Calu3 (cell line): ENCODE measurements around the gene NCSTN. TPM values are rescaled to one million over a fixed set of nuclear protein-coding genes. Genes with fewer than 3 reads are reported as not detected.

Source experiments
- BruUV-seq: library from RNA; stranded (reverse); fragments of 400-500 nt; replicated peaks from 2 replicates; lab custom pipeline; 2021; lab: Mats Ljungman, UMichigan
- CTCF ChIA-PET: fragments of 300-600 bp; sonication (Branson Sonifier 250); formaldehyde crosslinking; loops from one replicate; lab custom pipeline; 2022; ENCODE audit warnings: antibody characterized with exemption; lab: Charles Lee
- DNase-seq: peaks from one replicate; pipeline ENCODE4 v3.0.0; 2022
- H3K27ac Mint-ChIP-seq: one replicate; pipeline ENCODE4 v1.8.0; 2022; ENCODE audit warnings: mixed read lengths; ENCODE audit not compliant: unreplicated experiment
- H3K27me3 Mint-ChIP-seq: one replicate; pipeline ENCODE4 v1.8.0; 2022; ENCODE audit warnings: mixed read lengths; ENCODE audit not compliant: unreplicated experiment
- H3K36me3 Mint-ChIP-seq: one replicate; pipeline ENCODE4 v1.8.0; 2022; ENCODE audit warnings: mild to moderate bottlenecking, moderate library complexity, mixed read lengths; ENCODE audit not compliant: insufficient read depth, unreplicated experiment
- H3K4me1 Mint-ChIP-seq: one replicate; pipeline ENCODE4 v1.8.0; 2022; ENCODE audit warnings: mild to moderate bottlenecking, low read depth, mixed read lengths; ENCODE audit not compliant: unreplicated experiment
- H3K4me3 Mint-ChIP-seq: one replicate; pipeline ENCODE4 v1.8.0; 2022; ENCODE audit warnings: mild to moderate bottlenecking, low read depth, moderate library complexity, mixed read lengths; ENCODE audit not compliant: unreplicated experiment
- H3K9me3 Mint-ChIP-seq: one replicate; pipeline ENCODE4 v1.8.0; 2022; ENCODE audit warnings: low read depth, mixed read lengths; ENCODE audit not compliant: unreplicated experiment
- CTCF ChIP-seq: fragments of 200-600 bp; IDR thresholded peaks from one replicate; pipeline ENCODE4 v1.8.0; 2022; ENCODE audit warnings: antibody characterized with exemption; ENCODE audit not compliant: unreplicated experiment
- intact Hi-C: fragments of 100-400 bp; cut with micrococcal nuclease; formaldehyde crosslinking; loops from one replicate; pipeline ENCODE4 v1.10.0; 2022; ENCODE audit not compliant: unreplicated experiment
- total RNA-seq: library from RNA; stranded (reverse); gene quantifications from 2 replicates; pipeline ENCODE4 v1.2.3, GENCODE V29; 2022

NCSTN gene
- total RNA-seq, 1 experiment from 2014 or later = 135 TPM

GRCh38 chr1:160330119-160330518 lies 13.1 kb upstream of the NCSTN start:
- Mint-ChIP-seq H3K36me3 (peaks cover 59% of the 10 kb centered on the region), H3K27me3 (no peaks in the 10 kb centered on the region), H3K27ac (no peak overlapping the region), H3K4me1 (no peaks in the 10 kb centered on the region), H3K9me3 (no peaks in the 10 kb centered on the region), H3K4me3 (no peak overlapping the region)
- CTCF ChIA-PET = no interaction called here
- no TSS peak for BruUV-seq
- intact Hi-C loops = loop anchor here (5.0 kb wide), 1 partner anchor 33 kb away; no protein-coding TSS in a partner anchor
- no peak for TF ChIP-seq CTCF
- DNase-seq = no peak

GRCh38 chr1:160332516-160332915 lies 10.7 kb upstream of the NCSTN start:
- no peak for TF ChIP-seq CTCF
- Mint-ChIP-seq H3K4me1 (no peaks in the 10 kb centered on the region), H3K4me3 (no peak overlapping the region), H3K27me3 (no peaks in the 10 kb centered on the region), H3K27ac (no peak overlapping the region), H3K36me3 (peaks cover 58% of the 10 kb centered on the region), H3K9me3 (no peaks in the 10 kb centered on the region)
- BruUV-seq = no TSS peak
- intact Hi-C loops = loop anchor here (5.0 kb wide), 1 partner anchor 35 kb away; no protein-coding TSS in a partner anchor
- CTCF ChIA-PET = interaction anchor here (1.5 kb wide), 1 partner anchor 113 kb away, joined by 3 read pairs; no protein-coding TSS in a partner anchor
- no peak for DNase-seq

GRCh38 chr1:160338580-160338979 lies 4.6 kb upstream of the NCSTN start:
- Mint-ChIP-seq H3K27ac (no peak overlapping the region), H3K9me3 (no peaks in the 10 kb centered on the region), H3K36me3 (peaks cover 70% of the 10 kb centered on the region), H3K27me3 (no peaks in the 10 kb centered on the region), H3K4me1 (peaks cover 15% of the 10 kb centered on the region), H3K4me3 (no peak overlapping the region)
- BruUV-seq = no TSS peak
- CTCF ChIA-PET = no interaction called here
- no peak for TF ChIP-seq CTCF
- DNase-seq = no peak
- intact Hi-C loops = no loop called here

DNA sequence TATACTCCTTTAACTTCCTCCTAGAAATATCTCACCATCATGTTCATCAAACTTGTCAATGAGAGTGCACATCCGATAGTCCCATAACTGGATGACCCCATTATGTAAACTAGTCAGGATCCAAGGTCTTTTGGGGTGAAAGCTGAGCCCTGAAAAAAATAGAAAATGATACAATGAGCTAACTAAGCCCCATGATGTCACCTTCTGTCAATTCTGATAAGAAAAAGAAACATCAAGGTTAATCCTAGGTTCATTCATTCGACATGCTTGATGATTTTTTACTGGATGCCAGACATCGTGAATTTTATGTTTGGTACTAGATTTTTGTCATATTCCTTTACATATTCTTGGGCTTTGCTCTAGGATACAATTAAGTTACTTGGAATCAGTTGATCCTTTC lies 3.0 kb upstream of the NCSTN start:
- Mint-ChIP-seq H3K27me3 (no peaks in the 10 kb centered on the region), H3K4me1 (peaks cover 15% of the 10 kb centered on the region), H3K36me3 (peaks cover 73% of the 10 kb centered on the region), H3K4me3 (no peak overlapping the region), H3K9me3 (no peaks in the 10 kb centered on the region), H3K27ac (no peak overlapping the region)
- CTCF ChIA-PET = no interaction called here
- intact Hi-C loops = no loop called here
- BruUV-seq = no TSS peak
- TF ChIP-seq CTCF = no peak
- no peak for DNase-seq
